Endothelial cell of umbilical vein (primary cell): Measurements from ENCODE around the gene PRRC2C. TPM values are rescaled to one million over a fixed set of nuclear protein-coding genes. Genes with fewer than 3 reads are reported as not detected.

ENCODE experiments used
- BruUV-seq: library from RNA; stranded (reverse); fragments of 400-500 nt; replicated peaks from 2 replicates; lab custom pipeline; 2021; lab: Mats Ljungman, UMichigan
- CTCF ChIA-PET: fragments of 300-600, 350-600 bp; sonication (Branson Sonifier 250); formaldehyde crosslinking; loops from one replicate; lab custom pipeline; 2021; ENCODE audit warnings: antibody characterized with exemption, inconsistent platforms; lab: Charles Lee
- POLR2A ChIA-PET: fragments of 300-600, 350-600 bp; sonication (Branson Sonifier 250); formaldehyde crosslinking; loops from one replicate; lab custom pipeline; 2021; ENCODE audit warnings: antibody characterized with exemption, inconsistent platforms; lab: Charles Lee
- DNase-seq: peaks from one replicate; pipeline ENCODE4 v3.0.0-alpha.2; 2011; ENCODE audit warnings: low read depth, low spot score
- FAIRE-seq: peaks from 2 replicates; lab custom pipeline; 2011; peaks lifted over from hg19 to GRCh38; lab: Jason Lieb, UNC
- H2AFZ ChIP-seq: 2 replicates; pipeline ENCODE4 v1.6.0; 2012; ENCODE audit warnings: low read depth, low read length, control low read depth, inconsistent platforms
- H3K27ac ChIP-seq: 2 replicates; pipeline ENCODE4 v1.5.1; 2011; ENCODE audit warnings: low read depth, mild to moderate bottlenecking, control low read depth, low read length, moderate library complexity; ENCODE audit not compliant: insufficient read depth
- H3K27me3 ChIP-seq, 2 experiments: 2 replicates each; pipeline versions ENCODE4 v1.6.0 to v1.6.1; 2011; ENCODE audit warnings: low read length in 2 of 2, mixed read lengths in 1 of 2; ENCODE audit not compliant: control insufficient read depth in 2 of 2, insufficient read depth in 2 of 2
- H3K36me3 ChIP-seq, 2 experiments: 2 replicates in 1 of 2; 3 replicates in 1 of 2; pipeline ENCODE4 v1.5.1; 2011; ENCODE audit warnings: low read length in 2 of 2, mild to moderate bottlenecking in 1 of 2, moderate library complexity in 1 of 2; ENCODE audit not compliant: control insufficient read depth in 2 of 2, insufficient read depth in 2 of 2; ENCODE audit errors: extremely low read depth in 1 of 2
- H3K4me1 ChIP-seq: 3 replicates; pipeline ENCODE4 v1.5.1; 2011; ENCODE audit warnings: mild to moderate bottlenecking, low read length; ENCODE audit not compliant: control insufficient read depth, insufficient read depth; ENCODE audit errors: extremely low read depth
- H3K4me2 ChIP-seq: 2 replicates; pipeline ENCODE4 v1.6.1; 2011; ENCODE audit warnings: low read length, control low read depth, mixed read lengths; ENCODE audit not compliant: insufficient read depth
- H3K4me3 ChIP-seq, 3 experiments: fragments of 200-600 bp in 1 of 3; sonication (generic), shearing (Covaris generic) in 1 of 3; replicated peaks in 1 of 3; 2 replicates each; pipeline ENCODE4 v1.5.1; 2011 to 2016; ENCODE audit warnings: control low read depth in 3 of 3, low read length in 3 of 3, mild to moderate bottlenecking in 2 of 3, inconsistent platforms in 1 of 3, low read depth in 1 of 3, moderate library complexity in 1 of 3; ENCODE audit not compliant: insufficient read depth in 1 of 3
- H3K79me2 ChIP-seq: 2 replicates; pipeline ENCODE4 v1.6.0; 2012; ENCODE audit warnings: low read length, inconsistent platforms; ENCODE audit not compliant: control insufficient read depth, insufficient read depth
- H3K9ac ChIP-seq: replicated peaks from 2 replicates; pipeline ENCODE3; 2011; ENCODE audit warnings: low read length, control low read depth; ENCODE audit not compliant: insufficient read depth; ENCODE audit errors: extremely low read depth
- H3K9me1 ChIP-seq: replicated peaks from 3 replicates; pipeline ENCODE4 v1.6.0; 2011; ENCODE audit warnings: mild to moderate bottlenecking, low read length; ENCODE audit not compliant: control insufficient read depth, insufficient read depth; ENCODE audit errors: extremely low read depth
- H3K9me3 ChIP-seq: replicated peaks from 2 replicates; pipeline ENCODE4 v1.5.1; 2012; ENCODE audit warnings: low read length, inconsistent platforms; ENCODE audit not compliant: control insufficient read depth, insufficient read depth
- H4K20me1 ChIP-seq: replicated peaks from 2 replicates; pipeline ENCODE3; 2011; ENCODE audit warnings: mild to moderate bottlenecking, low read length; ENCODE audit not compliant: control insufficient read depth, insufficient read depth; ENCODE audit errors: extremely low read depth
- EZH2 ChIP-seq: IDR thresholded peaks from 2 replicates; pipeline ENCODE4 v1.6.1; 2012; ENCODE audit warnings: borderline replicate concordance, low read depth, mild to moderate bottlenecking, moderate library complexity, low read length, inconsistent platforms; ENCODE audit not compliant: severe bottlenecking
- FOS ChIP-seq: IDR thresholded peaks from 2 replicates; pipeline ENCODE4 v1.6.1; 2011; ENCODE audit warnings: mild to moderate bottlenecking, low read length, moderate library complexity, borderline replicate concordance; ENCODE audit not compliant: insufficient read depth
- GATA2 ChIP-seq: IDR thresholded peaks from 2 replicates; pipeline ENCODE4 v1.7.0; 2011; ENCODE audit warnings: low read depth, mild to moderate bottlenecking, moderate library complexity, mixed read lengths, low read length; ENCODE audit not compliant: insufficient read length, insufficient read depth
- JUN ChIP-seq: IDR thresholded peaks from 2 replicates; pipeline ENCODE4 v1.6.1; 2011; ENCODE audit warnings: borderline replicate concordance, low read depth; ENCODE audit not compliant: insufficient read length, insufficient read depth
- MAX ChIP-seq: IDR thresholded peaks from 2 replicates; pipeline ENCODE4 v1.6.1; 2011; ENCODE audit not compliant: insufficient read depth, insufficient read length
- MYC ChIP-seq: IDR thresholded peaks from one replicate; pipeline ENCODE4 v1.6.1; 2011; ENCODE audit warnings: mild to moderate bottlenecking, low read depth, low read length
- POLR2A ChIP-seq: IDR thresholded peaks from 2 replicates; pipeline ENCODE4 v1.6.1; 2012; ENCODE audit warnings: low read depth, mild to moderate bottlenecking, control low read depth, low read length
- POLR2AphosphoS5 ChIP-seq: IDR thresholded peaks from 2 replicates; pipeline ENCODE4 v1.6.1; 2012; ENCODE audit warnings: low read depth, mild to moderate bottlenecking, control low read depth, low read length, moderate library complexity; ENCODE audit not compliant: insufficient read depth
- dilution Hi-C: fragments of 300-500 bp; cut with MboI; formaldehyde crosslinking; loops from one replicate; pipeline ENCODE4 v1.15.0; 2019; ENCODE audit warnings: low sequenced_read_pairs; ENCODE audit not compliant: extremely low pct_ligation_motif_present
- intact Hi-C: fragments of 100-400 bp; cut with micrococcal nuclease; formaldehyde crosslinking; loops from one replicate; pipeline ENCODE4 v1.10.0; 2022
- polyA plus RNA-seq, 4 experiments: library from polyadenylated mRNA; depleted of rRNA in 3 of 4; stranded (reverse) in 3 of 4; unstranded in 1 of 4; fragments of >200 nt; gene quantifications; 2 replicates each; pipeline versions ENCODE4 v1.2.1 to v1.2.3, GENCODE V29; 2011 to 2012; ENCODE audit warnings: missing spikeins in 1 of 4
- total RNA-seq: library from RNA; stranded (reverse); gene quantifications from 2 replicates; pipeline ENCODE4 v1.2.3, GENCODE V29; 2021
- TF ChIP-seq, protein P1 (sequence below), 2 donors: IDR thresholded peaks; 1 replicate in 1 of 2; 2 replicates in 1 of 2; pipeline ENCODE4 v1.5.1; 2011; ENCODE audit warnings: low read length in 2 of 2, mild to moderate bottlenecking in 2 of 2, moderate library complexity in 2 of 2, control low read depth in 1 of 2, inconsistent platforms in 1 of 2, low read depth in 1 of 2; ENCODE audit not compliant: insufficient read depth in 1 of 2; ENCODE audit errors: extremely low read depth in 1 of 2

The PRRC2C gene
- total and polyA plus RNA-seq, 2 donors (not counting 3 experiments of a cell fraction or from before 2014, with no cell fraction given): 65.7 to 199 TPM

GRCh38 chr1:171563675-171564074 lies 78.3 kb downstream of the PRRC2C start:
- H3K9me3 ChIP-seq: no peaks in the 10 kb centered on the region
- intact Hi-C loops (loop anchor here (10.0 kb wide), 1 partner anchor 151 kb away; no protein-coding TSS in a partner anchor), dilution Hi-C loops (no loop called here)
- H3K27me3 ChIP-seq: no peaks in the 10 kb centered on the region
- peaks cover 2% of the 10 kb centered on the region for H3K79me2 ChIP-seq
- H3K27ac ChIP-seq: no peak overlapping the region
- H3K4me2 ChIP-seq: no peak overlapping the region
- no peaks in the 10 kb centered on the region for H4K20me1 ChIP-seq
- ChIA-PET POLR2A (no interaction called here), CTCF (no interaction called here)
- no peaks in the 10 kb centered on the region for H3K9me1 ChIP-seq
- H2AFZ ChIP-seq: no peak overlapping the region
- DNase-seq (no peak), FAIRE-seq (no peak)
- peaks cover 26 to 45% of the 10 kb centered on the region in 2 experiments for H3K36me3 ChIP-seq
- no peak overlapping the region for H3K4me3 ChIP-seq
- H3K4me1 ChIP-seq: no peaks in the 10 kb centered on the region
- no TSS peak for BruUV-seq
- H3K9ac ChIP-seq: no peak overlapping the region
- TF ChIP-seq GATA2: no peak
- no peak for TF ChIP-seq MYC
- no peak for TF ChIP-seq JUN
- no peak for TF ChIP-seq POLR2A
- TF ChIP-seq MAX: no peak
- TF ChIP-seq POLR2AphosphoS5: no peak
- no peak for TF ChIP-seq EZH2
- TF ChIP-seq FOS: no peak
- TF ChIP-seq, protein P1, sequence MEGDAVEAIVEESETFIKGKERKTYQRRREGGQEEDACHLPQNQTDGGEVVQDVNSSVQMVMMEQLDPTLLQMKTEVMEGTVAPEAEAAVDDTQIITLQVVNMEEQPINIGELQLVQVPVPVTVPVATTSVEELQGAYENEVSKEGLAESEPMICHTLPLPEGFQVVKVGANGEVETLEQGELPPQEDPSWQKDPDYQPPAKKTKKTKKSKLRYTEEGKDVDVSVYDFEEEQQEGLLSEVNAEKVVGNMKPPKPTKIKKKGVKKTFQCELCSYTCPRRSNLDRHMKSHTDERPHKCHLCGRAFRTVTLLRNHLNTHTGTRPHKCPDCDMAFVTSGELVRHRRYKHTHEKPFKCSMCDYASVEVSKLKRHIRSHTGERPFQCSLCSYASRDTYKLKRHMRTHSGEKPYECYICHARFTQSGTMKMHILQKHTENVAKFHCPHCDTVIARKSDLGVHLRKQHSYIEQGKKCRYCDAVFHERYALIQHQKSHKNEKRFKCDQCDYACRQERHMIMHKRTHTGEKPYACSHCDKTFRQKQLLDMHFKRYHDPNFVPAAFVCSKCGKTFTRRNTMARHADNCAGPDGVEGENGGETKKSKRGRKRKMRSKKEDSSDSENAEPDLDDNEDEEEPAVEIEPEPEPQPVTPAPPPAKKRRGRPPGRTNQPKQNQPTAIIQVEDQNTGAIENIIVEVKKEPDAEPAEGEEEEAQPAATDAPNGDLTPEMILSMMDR (IDR thresholded peaks at IDR 0.05; ENCODE audit: extremely low read depth in 1 of 2, insufficient read depth in 1 of 2, low read depth in 1 of 2, low read length in 2 of 2): no peak
